Gastroesophageal sphincter (tissue), 4 donors: ENCODE measurements around the gene NAPEPLD. TPM values are rescaled to one million over a fixed set of nuclear protein-coding genes. Genes with fewer than 3 reads are reported as not detected.
"Not testable (repeated sequence)": the region's sequence is repeated elsewhere in the genome, so short reads cannot be mapped to it uniquely, and the experiment has no call there.

Experiments
- ATAC-seq: fragments of 150-250 bp; one replicate; pipeline ENCODE4 v1.9.1; 2016; ENCODE audit warnings: mild to moderate bottlenecking, moderate library complexity
- H3K27ac ChIP-seq, 4 donors: fragments of 200-600 bp; sonication (generic) in 3 of 4; 1 replicate in 3 of 4; 2 replicates in 1 of 4; pipeline ENCODE4 v1.5.1; 2016 to 2019
- H3K27me3 ChIP-seq: fragments of 200-600 bp; sonication (generic); one replicate; pipeline ENCODE4 v1.5.1; 2019
- H3K36me3 ChIP-seq, 2 donors: fragments of 200-600 bp; sonication (generic); one replicate each; pipeline ENCODE4 v1.5.1; 2019; ENCODE audit warnings: control low read depth in 1 of 2
- H3K4me1 ChIP-seq, 3 donors: fragments of 200-600 bp; sonication (generic); 1 replicate in 2 of 3; 2 replicates in 1 of 3; pipeline ENCODE4 v1.5.1; 2016 to 2019; ENCODE audit warnings: control low read depth in 2 of 3
- H3K4me3 ChIP-seq, 2 donors: fragments of 200-600 bp; sonication (generic); one replicate each; pipeline ENCODE4 v1.5.1; 2019; ENCODE audit warnings: mild to moderate bottlenecking in 1 of 2, moderate library complexity in 1 of 2
- H3K9me3 ChIP-seq, 3 donors: fragments of 200-600 bp; sonication (generic); one replicate each; pipeline ENCODE4 v1.5.1; 2017 to 2019; ENCODE audit warnings: control low read depth in 2 of 3
- CTCF ChIP-seq, 4 experiments: fragments of 200-600 bp in 2 of 4; fragments of 450-650 bp in 2 of 4; sonication (generic) in 1 of 4; IDR thresholded peaks; one replicate each; pipeline ENCODE4 v1.5.1; 2017 to 2019; ENCODE audit warnings: antibody characterized with exemption in 4 of 4, mild to moderate bottlenecking in 2 of 4, moderate library complexity in 2 of 4
- EP300 ChIP-seq: sonication (generic); formaldehyde crosslinking; IDR thresholded peaks from one replicate; pipeline ENCODE4 v1.6.1; 2017; ENCODE audit warnings: antibody characterized with exemption, mild to moderate bottlenecking
- POLR2A ChIP-seq, 2 donors: fragments of 450-650 bp; IDR thresholded peaks; one replicate each; pipeline ENCODE4 v1.6.1; 2017; ENCODE audit warnings: antibody characterized with exemption in 2 of 2, mild to moderate bottlenecking in 2 of 2, moderate library complexity in 1 of 2
- POLR2AphosphoS5 ChIP-seq: sonication (generic); formaldehyde crosslinking; IDR thresholded peaks from one replicate; pipeline ENCODE4 v1.6.1; 2017; ENCODE audit warnings: antibody characterized with exemption
- WGBS, 2 donors: methylation state at CpG; one replicate each; pipeline ENCODE4 v1.1.5; 2018; ENCODE audit warnings: low coverage in 1 of 2; 5-methylcytosine and 5-hydroxymethylcytosine counted together
- total RNA-seq, 4 donors: library from RNA; depleted of rRNA; stranded (reverse); fragments of >200 nt; gene quantifications; one replicate each; pipeline ENCODE4 v1.1.0, GENCODE V29; 2016

Gene NAPEPLD
- total RNA-seq, 4 donors from 2014 or later = 7.1 to 19.1 (median 7.3) TPM

GRCh38 chr7:103065667-103066066, 83.2 kb downstream of the NAPEPLD start:
- Histone ChIP-seq H3K9me3 (no peaks in the 10 kb centered on the region), H3K27me3 (no peaks in the 10 kb centered on the region), H3K4me1 (no peaks in the 10 kb centered on the region), H3K4me3 (no peak overlapping the region), H3K36me3 (no peaks in the 10 kb centered on the region), H3K27ac (no peak overlapping the region)
- WGBS, 2 donors = 14% methylated on average over 1 of the region's 1 CpG; no CpG with 5 or more reads in 1 of the 2 donors
- ATAC-seq = no peak
- TF ChIP-seq CTCF (IDR thresholded peaks at IDR 0.05) (peak in 2 of 4 experiments; percentile 8 to 42), EP300 (no peak)

- H3K4me3 ChIP-seq = no peak overlapping the region
- no peak for ATAC-seq
- no peaks in the 10 kb centered on the region for H3K36me3 ChIP-seq
- no peak for TF ChIP-seq EP300
- no peak for TF ChIP-seq POLR2A (IDR thresholded peaks at IDR 0.05)
- TF ChIP-seq POLR2AphosphoS5 = no peak
- no peak for TF ChIP-seq CTCF (IDR thresholded peaks at IDR 0.05)
- WGBS, 2 donors = 86 to 97% methylated on average over 1 to 3 of the region's 3 CpGs
- H3K9me3 ChIP-seq = no peaks in the 10 kb centered on the region
- H3K4me1 ChIP-seq = no peaks in the 10 kb centered on the region
- H3K27me3 ChIP-seq = no peaks in the 10 kb centered on the region
- no peak overlapping the region for H3K27ac ChIP-seq
These were observed 85.0 kb downstream of the NAPEPLD start for GRCh38 chr7:103063895-103064294.

- Histone ChIP-seq H3K27me3 (no peaks in the 10 kb centered on the region), H3K4me1 (no peaks in the 10 kb centered on the region), H3K36me3 (no peaks in the 10 kb centered on the region), H3K27ac (no peak overlapping the region), H3K9me3 (no peaks in the 10 kb centered on the region), H3K4me3 (no peak overlapping the region)
- no peak for ATAC-seq
- TF ChIP-seq POLR2A (IDR thresholded peaks at IDR 0.05) (no peak), EP300 (no peak), CTCF (IDR thresholded peaks at IDR 0.05) (no peak), POLR2AphosphoS5 (no peak)
- 27 to 55% methylated on average over 2 of the region's 2 CpGs for WGBS, 2 donors
These were observed 89.4 kb downstream of the NAPEPLD start for GRCh38 chr7:103059471-103059870.

- Histone ChIP-seq H3K27ac (no peak overlapping the region), H3K36me3 (no peaks in the 10 kb centered on the region), H3K9me3 (no peaks in the 10 kb centered on the region), H3K4me3 (no peak overlapping the region), H3K27me3 (no peaks in the 10 kb centered on the region), H3K4me1 (no peaks in the 10 kb centered on the region)
- no peak for ATAC-seq
- TF ChIP-seq CTCF (IDR thresholded peaks at IDR 0.05) (no peak), POLR2A (IDR thresholded peaks at IDR 0.05) (no peak), POLR2AphosphoS5 (no peak), EP300 (no peak)
These were observed 90.8 kb downstream of the NAPEPLD start for GRCh38 chr7:103058122-103058521.

GRCh38 chr7:103056006-103056405, 92.9 kb downstream of the NAPEPLD start:
- not testable (repeated sequence) for ATAC-seq, H3K4me3 ChIP-seq, H3K36me3 ChIP-seq, H3K9me3 ChIP-seq, H3K4me1 ChIP-seq, H3K27ac ChIP-seq, H3K27me3 ChIP-seq
- WGBS, 2 donors = 88 to 100% methylated on average over 1 of the region's 1 CpG

- no peak overlapping the region for H3K27ac ChIP-seq
- no peaks in the 10 kb centered on the region for H3K4me1 ChIP-seq
- no peak for ATAC-seq
- H3K4me3 ChIP-seq = no peak overlapping the region
- no peaks in the 10 kb centered on the region for H3K36me3 ChIP-seq
- no peaks in the 10 kb centered on the region for H3K9me3 ChIP-seq
- WGBS, 2 donors = 78 to 88% methylated on average over 3 to 4 of the region's 6 CpGs
- TF ChIP-seq CTCF (IDR thresholded peaks at IDR 0.05) (no peak), POLR2AphosphoS5 (no peak)
- H3K27me3 ChIP-seq = no peaks in the 10 kb centered on the region
These were observed 97.4 kb downstream of the NAPEPLD start for GRCh38 chr7:103051519-103051918.
